GM18909 (cell line): ENCODE results near the gene UBP1.
"Not testable (repeated sequence)": the region's sequence is repeated elsewhere in the genome, so short reads cannot be mapped to it uniquely, and the experiment has no call there.

ENCODE experiments used
- ATAC-seq: cut with Tn5 transposase; IDR thresholded peaks from one replicate; pipeline ENCODE4 v1.9.1; 2021; ENCODE audit warnings: mild to moderate bottlenecking; ENCODE audit not compliant: unreplicated experiment, poor library complexity

Gene UBP1

GRCh38 chr3:33437556-33438283, 2.5 kb downstream of the UBP1 start:
- ATAC-seq = no peak

GRCh38 chr3:33433843-33434242, 6.4 kb downstream of the UBP1 start:
- no peak for ATAC-seq

- no peak for ATAC-seq
Measured at GRCh38 chr3:33430571-33430970, 9.6 kb downstream of the UBP1 start.

- peak; percentile 33 for ATAC-seq
Measured at GRCh38 chr3:33430061-33430460, 10.1 kb downstream of the UBP1 start.

GRCh38 chr3:33429306-33429705, 10.9 kb downstream of the UBP1 start:
- ATAC-seq = not testable (repeated sequence)

GRCh38 chr3:33428734-33429133, 11.5 kb downstream of the UBP1 start:
- ATAC-seq = no peak

- no peak for ATAC-seq
Measured at GRCh38 chr3:33426630-33427317, 13.4 kb downstream of the UBP1 start.

- no peak for ATAC-seq
Measured at GRCh38 chr3:33426068-33426467, 14.1 kb downstream of the UBP1 start.

GRCh38 chr3:33425453-33425852, 14.8 kb downstream of the UBP1 start:
- no peak for ATAC-seq

GRCh38 chr3:33424606-33425452, 15.4 kb downstream of the UBP1 start:
- no peak for ATAC-seq

GRCh38 chr3:33420966-33421365, 19.2 kb downstream of the UBP1 start:
- no peak for ATAC-seq

GRCh38 chr3:33419948-33420347, 20.3 kb downstream of the UBP1 start:
- no peak for ATAC-seq

- no peak for ATAC-seq
Measured at GRCh38 chr3:33417066-33417673, 23.0 kb downstream of the UBP1 start.

GRCh38 chr3:33410816-33411215, 29.4 kb downstream of the UBP1 start:
- ATAC-seq = not testable (repeated sequence)

- no peak for ATAC-seq
Measured at GRCh38 chr3:33403756-33404155, 36.4 kb downstream of the UBP1 start.

GRCh38 chr3:33402936-33403335, 37.3 kb downstream of the UBP1 start:
- no peak for ATAC-seq

GRCh38 chr3:33401781-33402180, 38.4 kb downstream of the UBP1 start:
- no peak for ATAC-seq

- ATAC-seq = no peak
Measured at GRCh38 chr3:33398410-33398809, 41.8 kb downstream of the UBP1 start.

- ATAC-seq = no peak
Measured at GRCh38 chr3:33395900-33396299, 44.3 kb downstream of the UBP1 start.

- no peak for ATAC-seq
Measured at GRCh38 chr3:33394403-33395054, 45.7 kb downstream of the UBP1 start.
